Measurements from ENCODE around the gene FOXC1.

The FOXC1 gene

DNA sequence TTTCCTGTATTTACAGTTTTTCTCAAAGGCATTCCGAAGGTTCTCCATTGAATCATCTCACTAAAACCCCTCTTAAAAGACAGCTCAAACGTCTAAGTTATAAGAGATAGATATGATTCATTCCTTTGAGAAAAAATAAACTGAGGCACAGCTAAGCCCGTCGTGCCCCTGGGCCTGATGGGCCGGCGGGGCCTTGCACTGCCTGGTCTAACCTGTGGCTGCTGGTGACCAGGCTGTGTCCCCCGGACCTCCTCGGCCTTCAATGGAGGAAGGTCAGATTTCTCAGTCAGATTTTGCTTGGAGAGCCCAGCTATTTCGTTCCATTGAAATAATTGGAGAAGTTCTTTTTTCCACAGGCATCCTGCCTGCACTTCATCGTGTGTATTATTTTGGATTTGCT lies 11.3 kb upstream of the FOXC1 start:
- Histone ChIP-seq H3K27ac (no peak overlapping the region), H3K27me3 (ENCODE audit: insufficient read depth, low read depth, severe bottlenecking) (peaks cover 32% of the 10 kb centered on the region), H3K4me3 (ENCODE audit: low read depth, low read length) (no peak overlapping the region), H3K36me3 (no peaks in the 10 kb centered on the region), H3K9me3 (ENCODE audit: severe bottlenecking) (no peaks in the 10 kb centered on the region)
- DNase-seq: no peak
- TF ChIP-seq, protein P1, sequence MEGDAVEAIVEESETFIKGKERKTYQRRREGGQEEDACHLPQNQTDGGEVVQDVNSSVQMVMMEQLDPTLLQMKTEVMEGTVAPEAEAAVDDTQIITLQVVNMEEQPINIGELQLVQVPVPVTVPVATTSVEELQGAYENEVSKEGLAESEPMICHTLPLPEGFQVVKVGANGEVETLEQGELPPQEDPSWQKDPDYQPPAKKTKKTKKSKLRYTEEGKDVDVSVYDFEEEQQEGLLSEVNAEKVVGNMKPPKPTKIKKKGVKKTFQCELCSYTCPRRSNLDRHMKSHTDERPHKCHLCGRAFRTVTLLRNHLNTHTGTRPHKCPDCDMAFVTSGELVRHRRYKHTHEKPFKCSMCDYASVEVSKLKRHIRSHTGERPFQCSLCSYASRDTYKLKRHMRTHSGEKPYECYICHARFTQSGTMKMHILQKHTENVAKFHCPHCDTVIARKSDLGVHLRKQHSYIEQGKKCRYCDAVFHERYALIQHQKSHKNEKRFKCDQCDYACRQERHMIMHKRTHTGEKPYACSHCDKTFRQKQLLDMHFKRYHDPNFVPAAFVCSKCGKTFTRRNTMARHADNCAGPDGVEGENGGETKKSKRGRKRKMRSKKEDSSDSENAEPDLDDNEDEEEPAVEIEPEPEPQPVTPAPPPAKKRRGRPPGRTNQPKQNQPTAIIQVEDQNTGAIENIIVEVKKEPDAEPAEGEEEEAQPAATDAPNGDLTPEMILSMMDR (IDR thresholded peaks at IDR 0.05; ENCODE audit: low read depth, low read length): no peak

DNA sequence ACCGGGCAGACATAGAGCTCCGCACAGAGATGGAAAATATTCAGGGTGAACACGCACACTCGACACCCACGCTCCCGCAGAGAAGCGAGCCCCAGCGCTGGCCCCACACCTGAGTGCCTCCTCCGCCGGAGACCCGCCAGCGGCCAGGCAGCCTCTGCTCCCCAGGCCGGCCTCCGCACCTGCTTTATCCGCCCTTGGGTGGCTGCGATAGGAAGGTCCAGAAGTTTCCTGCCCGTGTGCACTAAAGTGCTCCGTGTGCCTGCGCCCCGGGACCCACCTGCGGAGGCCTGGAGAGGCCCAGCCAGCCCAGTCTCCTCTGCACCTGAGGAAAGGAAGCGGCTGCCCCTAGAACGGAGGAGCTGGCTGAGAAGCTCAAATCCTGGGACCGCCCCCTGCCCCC lies 10.8 kb upstream of the FOXC1 start:
- no peaks in the 10 kb centered on the region for H3K36me3 ChIP-seq
- no peak for DNase-seq
- TF ChIP-seq, protein P1 (IDR thresholded peaks at IDR 0.05; ENCODE audit: low read depth, low read length): no peak
- H3K9me3 ChIP-seq (ENCODE audit: severe bottlenecking): no peaks in the 10 kb centered on the region
- H3K27ac ChIP-seq: no peak overlapping the region
- H3K4me3 ChIP-seq (ENCODE audit: low read depth, low read length): no peak overlapping the region
- H3K27me3 ChIP-seq (ENCODE audit: insufficient read depth, low read depth, severe bottlenecking): peaks cover 34% of the 10 kb centered on the region

DNA sequence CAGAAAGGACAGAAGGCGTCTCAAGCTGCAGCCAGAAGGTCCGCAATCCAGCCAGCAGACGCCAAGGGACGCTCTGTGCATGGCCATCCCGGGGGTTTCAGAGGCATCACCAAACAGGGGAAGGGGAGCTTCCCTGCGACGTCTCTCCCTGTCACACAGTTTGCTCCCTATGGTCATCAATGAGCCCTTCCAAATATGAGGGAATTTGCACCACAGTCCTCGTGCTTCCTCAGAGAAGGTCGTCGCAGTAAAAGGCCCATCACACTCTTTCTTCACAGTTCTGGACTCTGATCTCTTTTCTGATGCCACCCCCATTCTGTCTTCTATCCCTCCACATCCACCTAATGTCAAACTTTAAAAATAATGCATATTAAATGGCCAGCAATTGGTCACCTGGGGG lies 10.2 kb upstream of the FOXC1 start:
- Histone ChIP-seq H3K27ac (no peak overlapping the region), H3K27me3 (ENCODE audit: insufficient read depth, low read depth, severe bottlenecking) (peaks cover 40% of the 10 kb centered on the region), H3K9me3 (ENCODE audit: severe bottlenecking) (no peaks in the 10 kb centered on the region), H3K36me3 (no peaks in the 10 kb centered on the region), H3K4me3 (ENCODE audit: low read depth, low read length) (no peak overlapping the region)
- DNase-seq: no peak
- TF ChIP-seq, protein P1 (IDR thresholded peaks at IDR 0.05; ENCODE audit: low read depth, low read length): no peak

DNA sequence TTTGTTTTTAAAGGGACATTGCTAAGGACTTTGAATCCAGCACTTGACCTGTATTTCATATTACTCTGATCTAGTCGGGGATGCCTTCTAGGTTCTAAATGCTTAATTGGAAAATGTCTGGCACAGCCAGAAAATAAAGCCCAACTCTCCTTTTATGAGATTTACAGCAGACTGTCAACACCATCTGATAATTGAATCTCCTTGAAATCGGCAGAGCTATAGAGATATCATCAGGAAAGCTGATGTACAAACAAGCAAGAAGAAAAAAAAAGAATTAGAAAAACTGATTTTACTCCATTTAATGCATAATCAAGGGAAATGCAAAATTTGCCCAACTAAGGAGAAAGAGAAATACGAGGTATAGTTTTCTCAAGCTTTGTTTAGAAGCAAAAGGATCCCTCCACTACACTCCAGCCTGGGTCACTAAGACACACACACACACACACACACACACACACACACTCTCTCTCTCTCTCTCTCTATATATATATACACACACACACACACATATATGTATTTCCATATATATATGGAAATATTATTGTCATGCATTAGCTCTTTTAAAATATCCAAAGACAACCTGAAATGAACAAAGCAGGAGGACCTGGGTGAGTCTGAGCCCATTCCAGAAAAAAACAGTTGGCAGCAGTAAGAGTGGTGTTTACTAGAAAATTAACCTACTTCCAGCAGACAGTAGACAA lies 9.5 kb upstream of the FOXC1 start:
- TF ChIP-seq, protein P1 (IDR thresholded peaks at IDR 0.05; ENCODE audit: low read depth, low read length): no peak
- H3K9me3 ChIP-seq (ENCODE audit: severe bottlenecking): no peaks in the 10 kb centered on the region
- no peaks in the 10 kb centered on the region for H3K36me3 ChIP-seq
- H3K27me3 ChIP-seq (ENCODE audit: insufficient read depth, low read depth, severe bottlenecking): peaks cover 43% of the 10 kb centered on the region
- DNase-seq: no peak
- H3K27ac ChIP-seq: no peak overlapping the region
- no peak overlapping the region for H3K4me3 ChIP-seq (ENCODE audit: low read depth, low read length)

DNA sequence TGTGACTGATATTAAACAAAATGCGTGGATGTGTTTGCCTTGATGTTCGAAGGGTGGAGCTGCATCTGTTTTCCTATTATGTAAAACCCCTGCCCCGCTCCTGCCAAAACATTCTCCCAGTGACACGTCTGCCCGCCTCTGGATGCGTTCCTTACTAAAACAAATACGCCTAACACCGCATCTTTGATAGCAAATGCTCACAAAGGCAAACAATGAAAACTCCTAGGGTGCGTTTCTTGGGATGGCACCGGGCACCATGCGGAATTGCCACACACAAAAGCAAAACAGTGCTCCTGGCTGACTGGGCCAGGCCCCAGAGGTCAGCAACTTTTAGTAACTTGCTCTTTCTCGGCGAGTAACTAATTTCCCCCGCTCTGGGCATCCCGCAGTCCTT lies 9.0 kb upstream of the FOXC1 start:
- TF ChIP-seq, protein P1 (IDR thresholded peaks at IDR 0.05; ENCODE audit: low read depth, low read length): no peak
- H3K36me3 ChIP-seq: no peaks in the 10 kb centered on the region
- no peak overlapping the region for H3K4me3 ChIP-seq (ENCODE audit: low read depth, low read length)
- no peak for DNase-seq
- H3K27me3 ChIP-seq (ENCODE audit: insufficient read depth, low read depth, severe bottlenecking): peaks cover 43% of the 10 kb centered on the region
- no peaks in the 10 kb centered on the region for H3K9me3 ChIP-seq (ENCODE audit: severe bottlenecking)
- no peak overlapping the region for H3K27ac ChIP-seq
